COLO829 (cell line): ENCODE results near the gene SFSWAP.
"Not testable (repeated sequence)": the region's sequence is repeated elsewhere in the genome, so short reads cannot be mapped to it uniquely, and the experiment has no call there.

Experiments used
- DNase-seq: peaks from one replicate; pipeline ENCODE4 v3.0.0; 2012; ENCODE audit warnings: low spot score

Gene SFSWAP

GRCh38 chr12:131679816-131680215, 31.1 kb upstream of the SFSWAP start:
- not testable (repeated sequence) for DNase-seq

- not testable (repeated sequence) for DNase-seq
Measured at GRCh38 chr12:131680392-131681256, 30.3 kb upstream of the SFSWAP start.

- DNase-seq: no peak
Measured at GRCh38 chr12:131681257-131681620, 29.7 kb upstream of the SFSWAP start.

GRCh38 chr12:131681746-131682509, 29.0 kb upstream of the SFSWAP start:
- DNase-seq: not testable (repeated sequence)

- no peak for DNase-seq
Measured at GRCh38 chr12:131682510-131682895, 28.4 kb upstream of the SFSWAP start.

GRCh38 chr12:131683266-131684014, 27.4 kb upstream of the SFSWAP start:
- no peak for DNase-seq

- no peak for DNase-seq
Measured at GRCh38 chr12:131684015-131684725, 26.7 kb upstream of the SFSWAP start.

GRCh38 chr12:131687346-131688125, 23.4 kb upstream of the SFSWAP start:
- DNase-seq: no peak

GRCh38 chr12:131688131-131688844, 22.6 kb upstream of the SFSWAP start:
- no peak for DNase-seq

GRCh38 chr12:131688845-131689154, 22.1 kb upstream of the SFSWAP start:
- DNase-seq: no peak

GRCh38 chr12:131690320-131690719, 20.6 kb upstream of the SFSWAP start:
- DNase-seq: no peak

- DNase-seq: no peak
Measured at GRCh38 chr12:131692431-131692830, 18.5 kb upstream of the SFSWAP start.

GRCh38 chr12:131693149-131693548, 17.7 kb upstream of the SFSWAP start:
- DNase-seq: no peak

- DNase-seq: no peak
Measured at GRCh38 chr12:131694116-131694838, 16.6 kb upstream of the SFSWAP start.

- no peak for DNase-seq
Measured at GRCh38 chr12:131695968-131696367, 14.9 kb upstream of the SFSWAP start.

- no peak for DNase-seq
Measured at GRCh38 chr12:131698286-131698685, 12.6 kb upstream of the SFSWAP start.

GRCh38 chr12:131699434-131699833, 11.5 kb upstream of the SFSWAP start:
- no peak for DNase-seq

- no peak for DNase-seq
Measured at GRCh38 chr12:131700271-131700670, 10.6 kb upstream of the SFSWAP start.

- DNase-seq: no peak
Measured at GRCh38 chr12:131701705-131702572, 9.0 kb upstream of the SFSWAP start.
